CD4-positive, alpha-beta T cell (primary cell): ENCODE results near the gene MPV17L. TPM values are rescaled to one million over a fixed set of nuclear protein-coding genes. Genes with fewer than 3 reads are reported as not detected.

Source experiments
- ATAC-seq: fragments of 200-7000 bp; cut with Tn5 transposase; one replicate; pipeline ENCODE4 v1.10.0; 2022; ENCODE audit warnings: mild to moderate bottlenecking; ENCODE audit not compliant: poor library complexity
- CTCF ChIA-PET: fragments of 350-600 bp; sonication (Branson Sonifier 250); formaldehyde crosslinking; loops from one replicate; lab custom pipeline; 2021; ENCODE audit warnings: antibody characterized with exemption, inconsistent platforms; lab: Charles Lee
- POLR2A ChIA-PET: fragments of 350-600 bp; sonication (Branson Sonifier 250); formaldehyde crosslinking; loops from one replicate; lab custom pipeline; 2021; ENCODE audit warnings: antibody characterized with exemption, inconsistent platforms; lab: Charles Lee
- DNase-seq, 14 experiments: peaks; one replicate each; pipeline ENCODE4 v3.0.0-alpha.2; 2013 to 2020; ENCODE audit warnings: mixed read lengths in 2 of 14
- H3K27ac ChIP-seq, 2 donors: one replicate each; pipeline versions ENCODE4 v1.5.1 to v1.7.0; 2013; ENCODE audit warnings: low read length in 2 of 2, low read depth in 1 of 2, mild to moderate bottlenecking in 1 of 2
- H3K27me3 ChIP-seq, 2 experiments: 1 replicate in 1 of 2; 2 replicates in 1 of 2; pipeline versions ENCODE4 v1.6.1 to v1.7.0; 2013; ENCODE audit warnings: low read length in 2 of 2, control low read depth in 1 of 2, mild to moderate bottlenecking in 1 of 2, moderate library complexity in 1 of 2; ENCODE audit not compliant: insufficient read depth in 2 of 2, control insufficient read depth in 1 of 2
- H3K36me3 ChIP-seq: one replicate; pipeline ENCODE4 v1.6.1; 2013; ENCODE audit warnings: low read length, control low read depth; ENCODE audit not compliant: insufficient read depth
- H3K4me1 ChIP-seq: one replicate; pipeline ENCODE4 v1.6.1; 2013; ENCODE audit warnings: low read length, control low read depth; ENCODE audit not compliant: insufficient read depth
- H3K4me3 ChIP-seq: one replicate; pipeline ENCODE4 v1.5.1; 2013; ENCODE audit warnings: mild to moderate bottlenecking, low read length, moderate library complexity
- H3K9me3 ChIP-seq, 2 experiments: 1 replicate in 1 of 2; 2 replicates in 1 of 2; pipeline versions ENCODE4 v1.6.1 to v1.7.0; 2013; ENCODE audit warnings: low read length in 2 of 2, mild to moderate bottlenecking in 2 of 2, control low read depth in 1 of 2, moderate library complexity in 1 of 2; ENCODE audit not compliant: control insufficient read depth in 1 of 2, insufficient read depth in 1 of 2
- H3K27ac Mint-ChIP-seq: one replicate; pipeline ENCODE4 v1.8.0; 2020; ENCODE audit warnings: mixed read lengths
- H3K27me3 Mint-ChIP-seq: one replicate; pipeline ENCODE4 v1.8.0; 2021; ENCODE audit warnings: mixed read lengths
- H3K36me3 Mint-ChIP-seq: one replicate; pipeline ENCODE4 v1.8.0; 2021; ENCODE audit warnings: low read depth, mixed read lengths
- H3K4me1 Mint-ChIP-seq: one replicate; pipeline ENCODE4 v1.8.0; 2021; ENCODE audit warnings: low read depth, mixed read lengths
- H3K4me3 Mint-ChIP-seq: one replicate; pipeline ENCODE4 v1.8.0; 2020; ENCODE audit warnings: mild to moderate bottlenecking, mixed read lengths
- H3K9me3 Mint-ChIP-seq: one replicate; pipeline ENCODE4 v1.8.0; 2020; ENCODE audit warnings: mixed read lengths
- intact Hi-C, 2 experiments: fragments of 100-400 bp; cut with DNase I in 1 of 2; cut with micrococcal nuclease in 1 of 2; formaldehyde crosslinking; loops; one replicate each; pipeline versions ENCODE4 v1.15.1 to v1.9.0; 2023 to 2025; cut with DNase I, micrococcal nuclease
- total RNA-seq, 174 experiments: library from RNA in 2 of 174; stranded (reverse) in 2 of 174; gene quantifications; one replicate each; pipeline ENCODE4 v1.2.3 and lab custom pipeline; 2021 to 2026
- TF ChIP-seq, protein P1 (sequence below): fragments of 200-600 bp; IDR thresholded peaks from one replicate; pipeline ENCODE4 v1.8.0; 2022; ENCODE audit warnings: antibody characterized with exemption, mild to moderate bottlenecking

Gene MPV17L
- total RNA-seq, 2 experiments from 2014 or later: not detected

GRCh38 chr16:15457400-15457799, 61.8 kb downstream of the MPV17L start:
- Mint-ChIP-seq H3K27me3 (peaks cover 31% of the 10 kb centered on the region), H3K4me1 (no peaks in the 10 kb centered on the region), H3K4me3 (no peak overlapping the region), H3K36me3 (no peaks in the 10 kb centered on the region), H3K27ac (no peak overlapping the region), H3K9me3 (no peaks in the 10 kb centered on the region)
- CTCF ChIA-PET: interaction anchor here (0.5 kb wide), 1 partner anchor 157 kb away, joined by 3 read pairs; no protein-coding TSS in a partner anchor
- Histone ChIP-seq H3K4me3 (no peak overlapping the region), H3K9me3 (no peaks in the 10 kb centered on the region), H3K27ac (no peak overlapping the region), H3K27me3 (no peaks in the 10 kb centered on the region), H3K36me3 (no peaks in the 10 kb centered on the region), H3K4me1 (no peaks in the 10 kb centered on the region)
- DNase-seq: no peak
- POLR2A ChIA-PET: no interaction called here
- TF ChIP-seq, protein P1, sequence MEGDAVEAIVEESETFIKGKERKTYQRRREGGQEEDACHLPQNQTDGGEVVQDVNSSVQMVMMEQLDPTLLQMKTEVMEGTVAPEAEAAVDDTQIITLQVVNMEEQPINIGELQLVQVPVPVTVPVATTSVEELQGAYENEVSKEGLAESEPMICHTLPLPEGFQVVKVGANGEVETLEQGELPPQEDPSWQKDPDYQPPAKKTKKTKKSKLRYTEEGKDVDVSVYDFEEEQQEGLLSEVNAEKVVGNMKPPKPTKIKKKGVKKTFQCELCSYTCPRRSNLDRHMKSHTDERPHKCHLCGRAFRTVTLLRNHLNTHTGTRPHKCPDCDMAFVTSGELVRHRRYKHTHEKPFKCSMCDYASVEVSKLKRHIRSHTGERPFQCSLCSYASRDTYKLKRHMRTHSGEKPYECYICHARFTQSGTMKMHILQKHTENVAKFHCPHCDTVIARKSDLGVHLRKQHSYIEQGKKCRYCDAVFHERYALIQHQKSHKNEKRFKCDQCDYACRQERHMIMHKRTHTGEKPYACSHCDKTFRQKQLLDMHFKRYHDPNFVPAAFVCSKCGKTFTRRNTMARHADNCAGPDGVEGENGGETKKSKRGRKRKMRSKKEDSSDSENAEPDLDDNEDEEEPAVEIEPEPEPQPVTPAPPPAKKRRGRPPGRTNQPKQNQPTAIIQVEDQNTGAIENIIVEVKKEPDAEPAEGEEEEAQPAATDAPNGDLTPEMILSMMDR: no peak
- no peak for ATAC-seq
- intact Hi-C loops: no loop called here

DNA sequence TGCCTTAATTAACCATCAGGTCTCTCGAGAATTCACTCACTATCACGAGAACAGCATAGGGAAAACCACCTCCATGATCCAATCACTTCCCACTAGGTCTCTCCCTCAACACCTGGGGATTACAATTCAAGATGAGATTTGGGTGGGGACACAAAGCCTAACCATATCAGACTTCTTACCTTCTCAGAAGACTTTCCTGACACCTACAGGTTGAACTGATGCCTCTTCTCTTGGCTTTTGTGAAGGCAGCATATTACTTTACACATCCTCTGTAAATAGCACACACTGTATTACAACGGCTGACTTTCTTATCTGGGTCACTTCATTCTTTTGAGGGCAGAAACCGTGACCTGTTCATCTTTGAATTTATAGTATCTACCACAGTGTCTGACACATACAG, 62.4 kb downstream of the MPV17L start:
- ChIA-PET CTCF (interaction anchor here (0.5 to 0.7 kb wide), 2 partner anchors 57 to 156 kb away, joined by 3 to 4 read pairs; no protein-coding TSS in a partner anchor), POLR2A (no interaction called here)
- Histone ChIP-seq H3K36me3 (no peaks in the 10 kb centered on the region), H3K27me3 (no peaks in the 10 kb centered on the region), H3K9me3 (no peaks in the 10 kb centered on the region), H3K27ac (no peak overlapping the region), H3K4me3 (no peak overlapping the region), H3K4me1 (no peaks in the 10 kb centered on the region)
- Mint-ChIP-seq H3K36me3 (no peaks in the 10 kb centered on the region), H3K27me3 (peaks cover 31% of the 10 kb centered on the region), H3K27ac (no peak overlapping the region), H3K4me1 (no peaks in the 10 kb centered on the region), H3K4me3 (no peak overlapping the region), H3K9me3 (no peaks in the 10 kb centered on the region)
- no peak for ATAC-seq
- no peak for DNase-seq
- intact Hi-C loops: no loop called here
- TF ChIP-seq, protein P1: no peak

GRCh38 chr16:15459791-15460190, 64.2 kb downstream of the MPV17L start:
- TF ChIP-seq, protein P1: no peak
- peaks cover 25% of the 10 kb centered on the region for H3K27me3 Mint-ChIP-seq
- POLR2A ChIA-PET: no interaction called here
- H3K36me3 Mint-ChIP-seq: no peaks in the 10 kb centered on the region
- H3K27ac Mint-ChIP-seq: no peak overlapping the region
- H3K27me3 ChIP-seq: no peaks in the 10 kb centered on the region
- no peak overlapping the region for H3K4me3 ChIP-seq
- H3K4me3 Mint-ChIP-seq: no peak overlapping the region
- CTCF ChIA-PET: no interaction called here
- DNase-seq (no peak), ATAC-seq (no peak)
- no peaks in the 10 kb centered on the region for H3K4me1 ChIP-seq
- no peaks in the 10 kb centered on the region for H3K4me1 Mint-ChIP-seq
- intact Hi-C loops: no loop called here
- H3K9me3 ChIP-seq: no peaks in the 10 kb centered on the region
- no peaks in the 10 kb centered on the region for H3K9me3 Mint-ChIP-seq
- H3K27ac ChIP-seq: no peak overlapping the region
- no peaks in the 10 kb centered on the region for H3K36me3 ChIP-seq
